IMR-90 (cell line): ENCODE results near the gene MDP1. TPM values are rescaled to one million over a fixed set of nuclear protein-coding genes. Genes with fewer than 3 reads are reported as not detected.

Source experiments
- ATAC-seq: fragments of 200-7000 bp; cut with Tn5 transposase; 2 replicates; pipeline ENCODE4 v1.9.1; 2020; ENCODE audit warnings: low read depth, mild to moderate bottlenecking, moderate library complexity
- BruUV-seq: library from RNA; stranded (reverse); fragments of 400-500 nt; replicated peaks from 2 replicates; lab custom pipeline; 2021; lab: Mats Ljungman, UMichigan
- CTCF ChIA-PET: fragments of 300-600 bp; formaldehyde crosslinking; extraction: SDS; loops from one replicate; lab custom pipeline; 2021; ENCODE audit warnings: antibody characterized with exemption; lab: Yijun Ruan, JAX
- POLR2A ChIA-PET: fragments of 300-600 bp; sonication (Branson Sonifier 250); formaldehyde crosslinking; loops from one replicate; lab custom pipeline; 2022; ENCODE audit warnings: antibody characterized with exemption; ENCODE audit not compliant: unreplicated experiment; lab: Charles Lee
- DNase-seq: peaks from one replicate; pipeline ENCODE4 v3.0.0; 2013
- H2AFZ ChIP-seq: replicated peaks from 2 replicates; pipeline ENCODE3; 2013; ENCODE audit warnings: low read length, mild to moderate bottlenecking; ENCODE audit not compliant: poor library complexity
- H2AK5ac ChIP-seq: 2 replicates; pipeline ENCODE4 v1.6.1; 2013; ENCODE audit warnings: low read depth, low read length, inconsistent platforms
- H2AK9ac ChIP-seq: replicated peaks from 2 replicates; pipeline ENCODE3; 2013; ENCODE audit warnings: mild to moderate bottlenecking, low read depth, low read length, moderate library complexity; ENCODE audit not compliant: poor library complexity
- H2BK120ac ChIP-seq: 2 replicates; pipeline ENCODE4 v1.6.1; 2013; ENCODE audit warnings: low read depth, low read length, inconsistent platforms
- H2BK15ac ChIP-seq: 3 replicates; pipeline ENCODE4 v1.6.1; 2013; ENCODE audit warnings: low read depth, low read length, inconsistent platforms
- H2BK20ac ChIP-seq: 2 replicates; pipeline ENCODE4 v1.6.1; 2013; ENCODE audit warnings: low read depth, mild to moderate bottlenecking, inconsistent platforms, low read length, moderate library complexity
- H2BK5ac ChIP-seq: 2 replicates; pipeline ENCODE4 v1.6.1; 2013; ENCODE audit warnings: mild to moderate bottlenecking, low read depth, low read length, inconsistent platforms; ENCODE audit not compliant: poor library complexity, severe bottlenecking
- H3K14ac ChIP-seq: replicated peaks from 2 replicates; pipeline ENCODE4 v1.6.1; 2013; ENCODE audit warnings: low read depth, low read length, inconsistent platforms
- H3K18ac ChIP-seq: 2 replicates; pipeline ENCODE4 v1.6.1; 2013; ENCODE audit warnings: low read depth, low read length, control low read depth
- H3K23ac ChIP-seq: 2 replicates; pipeline ENCODE4 v1.6.1; 2013; ENCODE audit warnings: low read depth, low read length, inconsistent platforms
- H3K27ac ChIP-seq: 2 replicates; pipeline ENCODE4 v1.5.1; 2013; ENCODE audit warnings: mild to moderate bottlenecking, control low read depth, low read length; ENCODE audit not compliant: insufficient read depth
- H3K27me3 ChIP-seq: 2 replicates; pipeline ENCODE4 v1.6.1; 2013; ENCODE audit warnings: low read length; ENCODE audit not compliant: control insufficient read depth, insufficient read depth
- H3K36me3 ChIP-seq: 2 replicates; pipeline ENCODE4 v1.6.1; 2013; ENCODE audit warnings: low read length, mixed read lengths; ENCODE audit not compliant: control insufficient read depth, insufficient read depth
- H3K4ac ChIP-seq: 2 replicates; pipeline ENCODE4 v1.6.1; 2013; ENCODE audit warnings: low read depth, low read length, inconsistent platforms
- H3K4me1 ChIP-seq: 2 replicates; pipeline ENCODE4 v1.6.1; 2013; ENCODE audit warnings: low read length, mixed read lengths; ENCODE audit not compliant: control insufficient read depth, insufficient read depth
- H3K4me2 ChIP-seq: 2 replicates; pipeline ENCODE4 v1.6.1; 2013; ENCODE audit warnings: low read depth, mild to moderate bottlenecking, control low read depth, low read length, moderate library complexity
- H3K4me3 ChIP-seq: 2 replicates; pipeline ENCODE4 v1.5.1; 2013; ENCODE audit warnings: low read depth, mild to moderate bottlenecking, control low read depth, low read length, moderate library complexity; ENCODE audit not compliant: insufficient read depth
- H3K56ac ChIP-seq: 2 replicates; pipeline ENCODE4 v1.6.1; 2013; ENCODE audit warnings: low read length, inconsistent platforms; ENCODE audit not compliant: insufficient read depth; ENCODE audit errors: extremely low read depth
- H3K79me1 ChIP-seq, 2 experiments: 2 replicates each; pipeline ENCODE4 v1.6.1; 2013; ENCODE audit warnings: low read length in 2 of 2, inconsistent platforms in 1 of 2, low read depth in 1 of 2
- H3K9ac ChIP-seq: 2 replicates; pipeline ENCODE4 v1.6.1; 2013; ENCODE audit warnings: low read depth, low read length, control low read depth
- H3K9me1 ChIP-seq: 2 replicates; pipeline ENCODE4 v1.6.1; 2013; ENCODE audit warnings: low read length, inconsistent platforms; ENCODE audit not compliant: insufficient read depth
- H3K9me3 ChIP-seq: 2 replicates; pipeline ENCODE4 v1.6.1; 2013; ENCODE audit warnings: low read length; ENCODE audit not compliant: control insufficient read depth, insufficient read depth
- H4K20me1 ChIP-seq: 2 replicates; pipeline ENCODE4 v1.6.1; 2013; ENCODE audit warnings: low read length, inconsistent platforms; ENCODE audit not compliant: insufficient read depth
- H4K5ac ChIP-seq: 2 replicates; pipeline ENCODE4 v1.6.1; 2013; ENCODE audit warnings: mild to moderate bottlenecking, low read depth, low read length, control low read depth
- H4K8ac ChIP-seq, 2 experiments: 2 replicates each; pipeline ENCODE4 v1.6.1; 2013; ENCODE audit warnings: low read depth in 2 of 2, low read length in 2 of 2, control low read depth in 1 of 2, inconsistent platforms in 1 of 2
- H4K91ac ChIP-seq: 2 replicates; pipeline ENCODE4 v1.6.1; 2013; ENCODE audit warnings: low read depth, low read length, inconsistent platforms; ENCODE audit not compliant: insufficient read depth
- CHD1 ChIP-seq: IDR thresholded peaks from 2 replicates; pipeline ENCODE4 v1.6.1; 2012; ENCODE audit warnings: low read depth, low read length, improper control_type of control experiment
- CTCF ChIP-seq: conservative IDR thresholded peaks from 2 replicates; pipeline ENCODE4 v1.5.1; 2012; ENCODE audit warnings: mild to moderate bottlenecking, low read depth, low read length, improper control_type of control experiment
- FOS ChIP-seq: fragments of 150-350 bp; IDR thresholded peaks from 2 replicates; pipeline ENCODE4 v1.6.1; 2016; ENCODE audit warnings: low read depth, low read length
- MAFK ChIP-seq: IDR thresholded peaks from 2 replicates; pipeline ENCODE4 v1.6.1; 2012; ENCODE audit warnings: low read depth, low read length, improper control_type of control experiment
- MXI1 ChIP-seq: IDR thresholded peaks from 2 replicates; pipeline ENCODE4 v1.6.1; 2012; ENCODE audit warnings: low read depth, mild to moderate bottlenecking, low read length, moderate library complexity, borderline replicate concordance
- POLR2A ChIP-seq: IDR thresholded peaks from 2 replicates; pipeline ENCODE4 v1.6.1; 2012; ENCODE audit warnings: mild to moderate bottlenecking, low read depth, low read length
- RCOR1 ChIP-seq: IDR thresholded peaks from 2 replicates; pipeline ENCODE4 v1.6.1; 2012; ENCODE audit warnings: mild to moderate bottlenecking, low read length, improper control_type of control experiment; ENCODE audit not compliant: insufficient replicate concordance
- USF2 ChIP-seq: fragments of 150-350 bp; IDR thresholded peaks from 2 replicates; pipeline ENCODE4 v1.6.1; 2017; ENCODE audit warnings: mild to moderate bottlenecking, antibody characterized with exemption, low read length, low read depth
- WGBS, 2 experiments: methylation state at CpG; one replicate each; pipeline versions ENCODE4 v1.1.5 to v1.1.7; 2013; ENCODE audit warnings: missing lambda C conversion rate in 2 of 2; ENCODE audit not compliant: insufficient read length in 1 of 2; ENCODE audit errors: extremely low coverage in 2 of 2; 5-methylcytosine and 5-hydroxymethylcytosine counted together
- dilution Hi-C: fragments of 300-500 bp; cut with HindIII; formaldehyde crosslinking; loops from one replicate; pipeline ENCODE4 v1.14.3; 2018; ENCODE audit warnings: low sequenced_read_pairs; ENCODE audit not compliant: unreplicated experiment
- in situ Hi-C: fragments of 300-500 bp; cut with MboI; formaldehyde crosslinking; loops from 3 replicates; pipeline ENCODE4 v1.14.3; 2019; ENCODE audit warnings: low sequenced_read_pairs, inconsistent platforms, mixed read lengths
- intact Hi-C: fragments of 100-400 bp; cut with micrococcal nuclease; formaldehyde crosslinking; loops from 2 replicates; pipeline ENCODE4 v1.10.0; 2022
- polyA plus RNA-seq, 3 experiments: library from polyadenylated mRNA; depleted of rRNA; stranded (reverse); fragments of >200 nt; gene quantifications; 2 replicates each; pipeline ENCODE4 v1.2.3, GENCODE V29; 2012; ENCODE audit warnings: low replicate concordance in 1 of 3
- total RNA-seq: library from RNA; depleted of rRNA; stranded (reverse); fragments of >200 nt; gene quantifications from 2 replicates; pipeline ENCODE4 v1.2.3, GENCODE V29; 2012

The MDP1 gene
- total and polyA plus RNA-seq, 2 of the 4 experiments (the other 2 are of a cell fraction), result 15.1 to 17.8 TPM

DNA sequence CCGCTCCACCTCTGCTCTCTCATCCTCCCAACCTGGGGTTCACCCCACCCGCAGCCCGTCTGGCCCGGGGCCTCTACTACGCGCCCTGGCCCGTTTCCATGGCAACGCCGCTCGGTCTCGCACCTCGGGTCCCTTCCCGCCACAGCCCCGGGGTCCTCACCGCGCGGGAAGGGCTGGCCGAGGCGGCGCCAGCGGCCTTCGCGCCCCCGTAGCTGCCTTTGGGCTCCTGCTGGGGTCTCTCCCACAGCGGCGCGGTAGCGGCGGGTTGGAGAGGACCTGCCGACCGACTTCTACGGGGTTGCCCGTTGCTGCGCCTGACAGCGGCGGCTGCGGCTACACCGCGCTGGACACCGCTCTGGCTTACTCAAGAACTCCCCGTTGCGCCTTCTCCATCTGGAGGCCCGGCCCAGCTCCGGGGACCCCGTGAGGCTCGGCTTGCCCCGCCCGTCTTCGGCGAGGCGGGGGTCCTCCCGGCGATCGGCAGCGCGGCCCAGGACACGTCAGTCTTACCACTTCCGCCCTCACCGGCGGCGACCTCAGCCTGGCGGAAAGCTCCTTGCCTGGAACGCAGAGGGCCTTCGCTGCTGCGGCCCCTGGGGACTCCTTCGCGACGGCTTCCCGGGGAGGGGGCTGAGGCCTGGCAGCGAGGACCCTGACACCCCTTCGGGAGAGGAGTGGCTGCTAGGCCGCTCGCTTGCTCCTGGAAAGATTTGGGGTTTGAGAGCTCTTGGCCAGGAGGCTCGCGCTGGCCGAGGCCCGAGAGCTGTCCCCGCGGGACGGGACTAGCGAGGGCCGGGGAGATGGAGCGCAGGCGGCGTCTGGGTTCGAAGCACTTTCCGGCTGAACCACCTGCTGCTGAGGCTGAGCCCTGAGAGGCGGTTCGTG lies 20.4 kb downstream of the MDP1 start, which contains the start of gene TM9SF1:
Gene TM9SF1 (minus strand): TSS at position 256 of the 885 bp plus-strand sequence. CDS start 422 bp downstream, outside the sequence.
- peak; percentile 87 for DNase-seq
- Histone ChIP-seq H3K9me3 (no peaks in the 10 kb centered on the region), H3K9me1 (peaks cover 11% of the 10 kb centered on the region; the same call in 1 of the 2 replicates), H2BK20ac (0 out of 2 replicates have a peak within 1 kb of the TSS, but pooled peaks have one; percentile 5), H2AK5ac (peak within 1 kb of the TSS; percentile 89), H4K91ac (peak within 1 kb of the TSS; percentile 95), H2AFZ (peak within 1 kb of the TSS; percentile 95), H3K27me3 (no peaks in the 10 kb centered on the region), H2BK15ac (peak within 1 kb of the TSS; percentile 79; the same call in 1 of the 3 replicates), H4K5ac (peak within 1 kb of the TSS; percentile 89), H3K23ac (peak within 1 kb of the TSS; percentile 93), H3K4ac (peak within 1 kb of the TSS; percentile 97), H3K4me2 (peak within 1 kb of the TSS; percentile 99), H2AK9ac (peak within 1 kb of the TSS; percentile 96), H3K56ac (peak within 1 kb of the TSS; percentile 85), H4K20me1 (no peaks in the 10 kb centered on the region), H3K27ac (peak within 1 kb of the TSS; percentile 99), H4K8ac (peak within 1 kb of the TSS; percentile 93 to 94), H3K79me1 (peaks cover 38 to 68% of the 10 kb centered on the region in 2 experiments), H2BK5ac (peak within 1 kb of the TSS; percentile 96), H2BK120ac (peak within 1 kb of the TSS; percentile 76), H3K18ac (peak within 1 kb of the TSS; percentile 81), H3K9ac (peak within 1 kb of the TSS; percentile 93), H3K4me1 (peaks cover 8% of the 10 kb centered on the region), H3K4me3 (peak within 1 kb of the TSS; percentile 89), H3K14ac (peak within 1 kb of the TSS; percentile 95), H3K36me3 (peaks cover 18% of the 10 kb centered on the region)
- in situ Hi-C loops (no loop called here), intact Hi-C loops (loop anchor here (1.0 to 2.0 kb wide), 2 partner anchors 47 to 101 kb away; partner anchors contain the start of gene TINF2), dilution Hi-C loops (no loop called here)
- ATAC-seq, result peak; percentile 93
- POLR2A ChIA-PET, result interaction anchor here (1.0 to 1.1 kb wide), 2 partner anchors 9 to 47 kb away, joined by 3 read pairs; partner anchors contain the start of gene TINF2
- CTCF ChIA-PET, result interaction anchor here (1.1 kb wide), 1 partner anchor 113 kb away, joined by 3 read pairs; the partner anchor contains the start of gene CIDEB
- TF ChIP-seq USF2 (no peak), CHD1 (no peak), MAFK (no peak), CTCF (no peak), FOS (no peak), POLR2A (peak; percentile 72), MXI1 (peak; percentile 43; the same call in 1 of the 2 replicates), RCOR1 (peak; percentile 40)
- no TSS peak for BruUV-seq
- 2% methylated on average over 42 of the region's 89 CpGs; no CpG with 5 or more reads in 1 of the 2 experiments for WGBS, 2 experiments
